ENCODE measurements around the gene C11orf24. TPM values are rescaled to one million over a fixed set of nuclear protein-coding genes. Genes with fewer than 3 reads are reported as not detected.

C11orf24 gene
- total RNA-seq, 2 experiments from 2014 or later: 38.0 to 40.7 TPM

GRCh38 chr11:68264741-68265540 lies 6.8 kb downstream of the C11orf24 start:
- no peak for TF ChIP-seq CTCF (IDR thresholded peaks at IDR 0.05)
- peaks cover 38% of the 10 kb centered on the region for H3K36me3 Mint-ChIP-seq (ENCODE audit: low read depth)
- peaks cover 10% of the 10 kb centered on the region for H3K4me1 Mint-ChIP-seq (ENCODE audit: low read depth)
- CTCF ChIA-PET: interaction anchor here (1.8 to 3.2 kb wide), 2 partner anchors 8 to 33 kb away, joined by 11 to 14 read pairs; no protein-coding TSS in a partner anchor
- H3K4me3 Mint-ChIP-seq: no peak overlapping the region
- no peaks in the 10 kb centered on the region for H3K9me3 Mint-ChIP-seq
- no peaks in the 10 kb centered on the region for H3K27me3 Mint-ChIP-seq
- no peak for DNase-seq
- intact Hi-C loops (cut with micrococcal nuclease): no loop called here
- ATAC-seq: no peak
- H3K27ac Mint-ChIP-seq: no peak overlapping the region
- POLR2A ChIA-PET: no interaction called here

DNA sequence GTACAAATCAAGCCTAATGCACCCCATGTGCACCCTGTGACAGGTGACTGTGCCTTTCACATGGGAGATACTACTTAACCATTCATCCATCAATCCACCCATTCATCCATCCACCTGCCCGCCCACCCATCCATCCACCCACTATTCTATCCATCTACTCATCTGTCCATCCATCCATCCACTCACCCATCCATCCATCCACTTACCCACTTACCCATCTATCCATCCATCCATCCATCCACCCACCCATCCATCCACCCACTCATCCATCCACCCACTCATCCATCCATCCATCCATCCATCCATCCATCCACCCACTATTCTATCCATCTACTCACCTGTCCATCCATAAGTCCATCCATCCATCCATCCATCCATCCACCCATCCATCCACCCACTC lies 7.5 kb downstream of the C11orf24 start:
- intact Hi-C loops (cut with micrococcal nuclease): no loop called here
- TF ChIP-seq CTCF (IDR thresholded peaks at IDR 0.05): no peak
- ATAC-seq (no peak), DNase-seq (no peak)
- no peak overlapping the region for H3K27ac Mint-ChIP-seq
- H3K4me3 Mint-ChIP-seq: no peak overlapping the region
- peaks cover 4% of the 10 kb centered on the region for H3K4me1 Mint-ChIP-seq (ENCODE audit: low read depth)
- no peaks in the 10 kb centered on the region for H3K9me3 Mint-ChIP-seq
- ChIA-PET CTCF (interaction anchor here (3.2 kb wide), 1 partner anchor 33 kb away, joined by 14 read pairs; no protein-coding TSS in a partner anchor), POLR2A (no interaction called here)
- no peaks in the 10 kb centered on the region for H3K27me3 Mint-ChIP-seq
- H3K36me3 Mint-ChIP-seq (ENCODE audit: low read depth): peaks cover 36% of the 10 kb centered on the region

DNA sequence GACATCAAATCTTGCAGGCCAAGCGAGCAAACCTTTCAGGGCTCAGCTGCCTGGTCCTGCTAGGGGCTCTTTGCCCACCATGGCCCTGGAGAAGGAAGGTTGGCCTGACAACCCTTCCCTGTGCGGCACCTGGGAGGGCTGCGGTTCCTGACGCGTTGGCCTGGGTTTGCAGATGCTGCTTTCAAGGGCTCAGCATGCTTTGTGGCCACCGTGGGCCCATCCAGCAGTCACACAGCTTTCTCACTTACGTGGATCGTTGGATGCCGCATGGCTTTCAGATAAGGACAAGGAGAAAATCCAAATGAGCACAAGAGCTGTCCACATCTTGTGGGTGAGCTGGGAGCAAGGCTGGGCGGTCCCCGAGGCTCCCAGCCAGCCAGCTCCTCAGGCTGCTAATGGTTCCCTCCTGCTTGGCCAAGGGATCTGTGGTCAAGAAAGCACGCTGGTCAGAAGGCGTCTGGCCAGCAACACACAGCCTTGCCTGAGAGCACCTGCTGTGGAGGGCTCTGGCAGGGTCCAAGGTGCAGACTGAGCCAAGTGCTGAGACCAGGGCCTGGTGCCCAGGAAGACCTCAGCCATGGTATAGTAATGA lies 8.2 kb downstream of the C11orf24 start:
- Mint-ChIP-seq H3K4me3 (no peak overlapping the region), H3K36me3 (ENCODE audit: low read depth) (peaks cover 33% of the 10 kb centered on the region), H3K27me3 (no peaks in the 10 kb centered on the region), H3K9me3 (no peaks in the 10 kb centered on the region), H3K27ac (no peak overlapping the region), H3K4me1 (ENCODE audit: low read depth) (peaks cover under 1% of the 10 kb centered on the region)
- ChIA-PET CTCF (no interaction called here), POLR2A (no interaction called here)
- DNase-seq (no peak), ATAC-seq (no peak)
- intact Hi-C loops (cut with micrococcal nuclease): no loop called here
- no peak for TF ChIP-seq CTCF (IDR thresholded peaks at IDR 0.05)

DNA sequence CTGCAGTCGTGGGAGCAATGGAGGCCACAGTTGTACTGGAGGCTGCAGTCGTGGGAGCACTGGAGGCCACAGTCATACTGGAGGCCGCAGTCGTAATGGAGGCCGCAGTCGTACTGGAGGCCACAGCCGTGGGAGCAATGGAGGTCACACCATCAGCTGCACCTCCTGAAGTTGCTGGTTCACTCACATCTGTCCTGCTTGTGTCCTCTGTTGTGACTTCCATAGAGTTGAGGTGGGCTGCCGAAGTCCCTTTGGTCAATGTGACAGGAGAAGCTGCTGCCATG lies 9.3 kb downstream of the C11orf24 start:
- Mint-ChIP-seq H3K4me1 (ENCODE audit: low read depth) (peaks cover 3% of the 10 kb centered on the region), H3K36me3 (ENCODE audit: low read depth) (peaks cover 28% of the 10 kb centered on the region), H3K27me3 (no peaks in the 10 kb centered on the region), H3K9me3 (no peaks in the 10 kb centered on the region), H3K4me3 (no peak overlapping the region), H3K27ac (no peak overlapping the region)
- DNase-seq (no peak), ATAC-seq (no peak)
- intact Hi-C loops (cut with micrococcal nuclease): no loop called here
- no peak for TF ChIP-seq CTCF (IDR thresholded peaks at IDR 0.05)
- ChIA-PET POLR2A (no interaction called here), CTCF (no interaction called here)

All from activated CD8-positive, alpha-beta T cell treated with anti-CD3 and anti-CD28 coated beads for 36 hours (primary cell).